Smooth muscle cell (in vitro differentiated cells): Measurements from ENCODE around the gene TRIM24. TPM values are rescaled to one million over a fixed set of nuclear protein-coding genes. Genes with fewer than 3 reads are reported as not detected.

Experiments
- DNase-seq: peaks from one replicate; lab custom pipeline; 2025; ENCODE audit not compliant: unreplicated experiment; lab: John Stamatoyannopoulos, UW
- H2AFZ ChIP-seq: fragments of 200-600 bp; sonication (generic); 2 replicates; pipeline ENCODE4 v1.6.0; 2016; ENCODE audit warnings: antibody characterized with exemption, low read depth, mild to moderate bottlenecking
- H3F3A ChIP-seq: fragments of 200-600 bp; sonication (generic); 2 replicates; pipeline ENCODE4 v1.6.0; 2017; ENCODE audit warnings: antibody characterized with exemption, low read depth
- H3K27ac ChIP-seq: fragments of 200-600 bp; sonication (generic); 2 replicates; pipeline ENCODE4 v1.5.1; 2016; ENCODE audit warnings: low read depth, mild to moderate bottlenecking
- H3K27me3 ChIP-seq: fragments of 200-600 bp; sonication (generic); 2 replicates; pipeline ENCODE4 v1.6.1; 2016; ENCODE audit warnings: low read depth, mild to moderate bottlenecking
- H3K36me3 ChIP-seq: fragments of 200-600 bp; sonication (generic); 2 replicates; pipeline ENCODE4 v1.5.1; 2016; ENCODE audit warnings: low read depth
- H3K4me1 ChIP-seq: fragments of 200-600 bp; sonication (generic); 2 replicates; pipeline ENCODE4 v1.5.1; 2016; ENCODE audit warnings: low read depth
- H3K4me2 ChIP-seq: fragments of 200-600 bp; sonication (generic); 2 replicates; pipeline ENCODE4 v1.6.0; 2016; ENCODE audit warnings: mild to moderate bottlenecking
- H3K4me3 ChIP-seq: fragments of 200-600 bp; sonication (generic); 2 replicates; pipeline ENCODE4 v1.5.1; 2016; ENCODE audit warnings: mild to moderate bottlenecking
- H3K79me2 ChIP-seq: fragments of 200-600 bp; sonication (generic); 2 replicates; pipeline ENCODE4 v1.6.0; 2016; ENCODE audit warnings: low read depth, mild to moderate bottlenecking
- H3K9ac ChIP-seq: fragments of 200-600 bp; sonication (generic); 2 replicates; pipeline ENCODE4 v1.6.0; 2016; ENCODE audit warnings: low read depth
- H3K9me3 ChIP-seq: fragments of 200-600 bp; sonication (generic); replicated peaks from 2 replicates; pipeline ENCODE4 v1.5.1; 2016; ENCODE audit warnings: low read depth
- H4K20me1 ChIP-seq: fragments of 200-600 bp; sonication (generic); 2 replicates; pipeline ENCODE4 v1.6.0; 2016; ENCODE audit warnings: low read depth
- WGBS: methylation state at CpG from one replicate; pipeline ENCODE4 v1.1.7; 2016; ENCODE audit warnings: low lambda C conversion rate; 5-methylcytosine and 5-hydroxymethylcytosine counted together
- polyA plus RNA-seq: library from polyadenylated mRNA; unstranded; fragments of >200 nt; fragmentation: Nextera tagmentation; extraction: Ambion mirVana; gene quantifications from 2 replicates; pipeline ENCODE4 v1.2.1, GENCODE V29; 2016
- total RNA-seq: library from RNA; depleted of rRNA; stranded (reverse); fragments of >200 nt; gene quantifications from 2 replicates; pipeline ENCODE4 v1.2.3, GENCODE V29; 2014
- TF ChIP-seq, protein P1 (sequence below): fragments of 200-600 bp; sonication (generic); IDR thresholded peaks from 2 replicates; pipeline ENCODE4 v1.5.1; 2017; ENCODE audit warnings: borderline replicate concordance, mild to moderate bottlenecking, antibody characterized with exemption; ENCODE audit not compliant: insufficient read depth, poor library complexity, severe bottlenecking

TRIM24 gene
- total and polyA plus RNA-seq, 2 experiments from 2014 or later: 24.9 to 60.7 TPM

DNA sequence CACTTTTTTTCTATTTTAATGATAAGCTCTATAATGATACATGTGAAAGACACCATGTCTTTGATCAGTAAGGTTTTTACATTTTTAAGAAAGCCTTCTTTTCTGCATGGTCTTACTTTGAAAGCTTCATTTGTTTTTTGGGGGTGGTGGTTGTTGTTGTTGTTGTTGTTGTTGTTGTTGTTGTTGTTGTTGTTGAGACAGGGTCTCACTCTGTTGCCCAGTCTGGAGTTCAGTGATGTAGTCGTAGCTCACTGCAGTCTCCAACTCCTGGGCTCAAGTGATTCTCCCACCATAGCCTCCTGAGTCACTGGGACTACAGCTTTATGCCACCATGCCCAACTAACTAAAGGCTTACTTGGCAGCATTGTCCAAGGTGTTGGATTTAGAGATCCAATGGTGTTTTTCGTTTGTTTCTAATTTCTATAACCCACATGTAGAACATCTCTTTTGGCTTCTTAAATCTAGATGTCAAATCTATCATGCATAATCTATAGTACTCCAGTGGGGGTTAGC lies 45.4 kb downstream of the TRIM24 start:
- Histone ChIP-seq H3K4me3 (no peak overlapping the region), H3K27ac (no peak overlapping the region), H3K9ac (no peak overlapping the region), H4K20me1 (peaks cover 69% of the 10 kb centered on the region), H3K4me2 (no peak overlapping the region), H3F3A (no peaks in the 10 kb centered on the region), H2AFZ (no peak overlapping the region), H3K27me3 (no peaks in the 10 kb centered on the region), H3K9me3 (no peaks in the 10 kb centered on the region), H3K79me2 (peaks cover 100% of the 10 kb centered on the region), H3K36me3 (peaks cover 3% of the 10 kb centered on the region), H3K4me1 (no peaks in the 10 kb centered on the region)
- 92% methylated on average over 2 of the region's 2 CpGs for WGBS
- TF ChIP-seq, protein P1, sequence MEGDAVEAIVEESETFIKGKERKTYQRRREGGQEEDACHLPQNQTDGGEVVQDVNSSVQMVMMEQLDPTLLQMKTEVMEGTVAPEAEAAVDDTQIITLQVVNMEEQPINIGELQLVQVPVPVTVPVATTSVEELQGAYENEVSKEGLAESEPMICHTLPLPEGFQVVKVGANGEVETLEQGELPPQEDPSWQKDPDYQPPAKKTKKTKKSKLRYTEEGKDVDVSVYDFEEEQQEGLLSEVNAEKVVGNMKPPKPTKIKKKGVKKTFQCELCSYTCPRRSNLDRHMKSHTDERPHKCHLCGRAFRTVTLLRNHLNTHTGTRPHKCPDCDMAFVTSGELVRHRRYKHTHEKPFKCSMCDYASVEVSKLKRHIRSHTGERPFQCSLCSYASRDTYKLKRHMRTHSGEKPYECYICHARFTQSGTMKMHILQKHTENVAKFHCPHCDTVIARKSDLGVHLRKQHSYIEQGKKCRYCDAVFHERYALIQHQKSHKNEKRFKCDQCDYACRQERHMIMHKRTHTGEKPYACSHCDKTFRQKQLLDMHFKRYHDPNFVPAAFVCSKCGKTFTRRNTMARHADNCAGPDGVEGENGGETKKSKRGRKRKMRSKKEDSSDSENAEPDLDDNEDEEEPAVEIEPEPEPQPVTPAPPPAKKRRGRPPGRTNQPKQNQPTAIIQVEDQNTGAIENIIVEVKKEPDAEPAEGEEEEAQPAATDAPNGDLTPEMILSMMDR: no peak
- DNase-seq: no peak

DNA sequence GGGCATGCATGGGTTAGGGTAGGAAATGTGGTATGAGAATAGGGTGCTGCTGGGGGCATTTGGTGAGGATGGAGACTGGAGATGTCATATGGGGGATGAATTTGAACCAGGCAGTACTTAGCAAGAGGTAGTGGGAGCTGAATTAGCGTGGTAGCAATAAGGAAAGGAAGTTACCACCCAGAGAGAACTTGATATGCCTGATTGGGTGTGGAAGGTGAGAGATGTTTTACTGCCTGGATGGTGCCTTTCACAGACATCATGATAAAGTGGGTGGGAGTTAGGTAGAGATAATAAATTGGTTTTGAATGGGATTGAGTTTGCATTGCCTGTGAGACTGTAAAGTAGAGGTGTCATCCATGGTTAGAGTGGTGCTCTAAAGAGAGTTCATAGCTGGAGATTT lies 46.7 kb downstream of the TRIM24 start:
- DNase-seq: no peak
- Histone ChIP-seq H3K27me3 (no peaks in the 10 kb centered on the region), H3F3A (no peaks in the 10 kb centered on the region), H3K9me3 (no peaks in the 10 kb centered on the region), H3K79me2 (peaks cover 94% of the 10 kb centered on the region), H3K4me2 (no peak overlapping the region), H3K27ac (no peak overlapping the region), H3K36me3 (peaks cover 3% of the 10 kb centered on the region), H3K9ac (no peak overlapping the region), H4K20me1 (peaks cover 55% of the 10 kb centered on the region), H2AFZ (no peak overlapping the region), H3K4me3 (no peak overlapping the region), H3K4me1 (no peaks in the 10 kb centered on the region)
- WGBS: 46% methylated on average over 1 of the region's 1 CpG
- TF ChIP-seq, protein P1: no peak

DNA sequence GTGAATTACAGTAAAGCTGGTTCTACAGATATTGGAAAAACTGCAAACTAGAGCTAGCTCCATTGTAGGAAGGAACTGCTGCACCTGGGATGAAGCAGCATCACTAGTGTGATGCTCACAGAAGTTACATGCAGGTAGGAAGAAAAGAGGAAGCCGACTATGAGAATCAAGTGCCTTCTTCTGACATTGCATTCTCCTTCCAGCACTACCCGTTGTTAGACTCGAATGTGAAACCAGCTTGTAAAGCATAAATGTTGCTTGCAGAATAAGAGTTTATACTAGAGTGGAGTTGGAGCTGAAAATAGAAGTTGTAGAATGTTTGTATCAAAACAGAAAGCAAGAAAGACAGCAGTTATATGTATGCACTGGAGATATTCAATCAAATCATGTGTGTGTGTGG lies 49.9 kb downstream of the TRIM24 start:
- no peak overlapping the region for H3K9ac ChIP-seq
- H3K4me2 ChIP-seq: no peak overlapping the region
- H2AFZ ChIP-seq: no peak overlapping the region
- no peaks in the 10 kb centered on the region for H3K4me1 ChIP-seq
- no peaks in the 10 kb centered on the region for H3F3A ChIP-seq
- H3K9me3 ChIP-seq: no peaks in the 10 kb centered on the region
- peaks cover 35% of the 10 kb centered on the region for H4K20me1 ChIP-seq
- peaks cover 94% of the 10 kb centered on the region for H3K79me2 ChIP-seq
- TF ChIP-seq, protein P1: no peak
- H3K27me3 ChIP-seq: no peaks in the 10 kb centered on the region
- H3K27ac ChIP-seq: no peak overlapping the region
- WGBS: 99% methylated on average over 3 of the region's 3 CpGs
- H3K36me3 ChIP-seq: peaks cover 3% of the 10 kb centered on the region
- DNase-seq: no peak
- H3K4me3 ChIP-seq: no peak overlapping the region
